Activated CD4-positive, alpha-beta T cell treated with anti-CD3 and anti-CD28 coated beads, Interleukin-2, amount 10 ng/mL, durations not matched to agents 7 days and 5 days (primary cell): ENCODE data around the gene PPM1L. TPM values are rescaled to one million over a fixed set of nuclear protein-coding genes. Genes with fewer than 3 reads are reported as not detected.
A peak's percentile ranks its signal among the peaks of the same experiment; 100 is the strongest.

Experiments
- CTCF ChIA-PET: fragments of 350-600 bp; sonication (Branson Sonifier 250); formaldehyde crosslinking; loops from one replicate; lab custom pipeline; 2021; ENCODE audit warnings: antibody characterized with exemption; lab: Charles Lee
- POLR2A ChIA-PET: fragments of 350-600 bp; sonication (Branson Sonifier 250); formaldehyde crosslinking; loops from one replicate; lab custom pipeline; 2021; ENCODE audit warnings: antibody characterized with exemption; lab: Charles Lee
- DNase-seq: peaks from one replicate; pipeline ENCODE4 v3.0.0-alpha.2; 2020
- H3K27ac Mint-ChIP-seq: one replicate; pipeline ENCODE4 v1.8.0; 2021; ENCODE audit warnings: mild to moderate bottlenecking, moderate library complexity, mixed read lengths
- H3K27me3 Mint-ChIP-seq: one replicate; pipeline ENCODE4 v1.8.0; 2021; ENCODE audit warnings: mixed read lengths
- H3K36me3 Mint-ChIP-seq: one replicate; pipeline ENCODE4 v1.8.0; 2021; ENCODE audit warnings: low read depth, mixed read lengths
- H3K4me1 Mint-ChIP-seq: one replicate; pipeline ENCODE4 v1.8.0; 2021; ENCODE audit warnings: mixed read lengths
- H3K4me3 Mint-ChIP-seq: one replicate; pipeline ENCODE4 v1.8.0; 2021; ENCODE audit warnings: mild to moderate bottlenecking, moderate library complexity, mixed read lengths
- H3K9me3 Mint-ChIP-seq: one replicate; pipeline ENCODE4 v1.8.0; 2021; ENCODE audit warnings: mixed read lengths
- total RNA-seq, 2 experiments: library from RNA; stranded (reverse); gene quantifications; one replicate each; pipeline ENCODE4 v1.2.3, GENCODE V29; 2021

PPM1L gene
- total RNA-seq, 2 experiments from 2014 or later: 5.4 to 5.8 TPM

- ChIA-PET POLR2A (no interaction called here), CTCF (no interaction called here)
- H3K27me3 Mint-ChIP-seq: peaks cover 1% of the 10 kb centered on the region
- no peak for DNase-seq
- peak overlapping the region; percentile 11 for H3K27ac Mint-ChIP-seq
- no peak overlapping the region for H3K4me3 Mint-ChIP-seq
- H3K36me3 Mint-ChIP-seq: no peaks in the 10 kb centered on the region
- H3K4me1 Mint-ChIP-seq: peaks cover 48% of the 10 kb centered on the region
- peaks cover 2% of the 10 kb centered on the region for H3K9me3 Mint-ChIP-seq
Measured at GRCh38 chr3:161069511-161070251, 313.6 kb downstream of the PPM1L start.

GRCh38 chr3:161070252-161070930 lies 314.4 kb downstream of the PPM1L start:
- H3K27ac Mint-ChIP-seq: no peak overlapping the region
- POLR2A ChIA-PET: no interaction called here
- peaks cover 48% of the 10 kb centered on the region for H3K4me1 Mint-ChIP-seq
- peaks cover 4% of the 10 kb centered on the region for H3K27me3 Mint-ChIP-seq
- H3K9me3 Mint-ChIP-seq: peaks cover 2% of the 10 kb centered on the region
- DNase-seq: no peak
- CTCF ChIA-PET: no interaction called here
- no peaks in the 10 kb centered on the region for H3K36me3 Mint-ChIP-seq
- no peak overlapping the region for H3K4me3 Mint-ChIP-seq

- Mint-ChIP-seq H3K4me1 (peaks cover 48% of the 10 kb centered on the region), H3K27ac (no peak overlapping the region), H3K27me3 (peaks cover 5% of the 10 kb centered on the region), H3K4me3 (no peak overlapping the region), H3K36me3 (no peaks in the 10 kb centered on the region), H3K9me3 (peaks cover 2% of the 10 kb centered on the region)
- CTCF ChIA-PET: no interaction called here
- DNase-seq: no peak
- POLR2A ChIA-PET: no interaction called here
Measured at GRCh38 chr3:161070980-161071663, 315.1 kb downstream of the PPM1L start.

GRCh38 chr3:161072211-161072621 lies 316.2 kb downstream of the PPM1L start:
- DNase-seq: no peak
- H3K27ac Mint-ChIP-seq: peak overlapping the region; percentile 44
- H3K36me3 Mint-ChIP-seq: no peaks in the 10 kb centered on the region
- ChIA-PET POLR2A (no interaction called here), CTCF (no interaction called here)
- peaks cover 49% of the 10 kb centered on the region for H3K4me1 Mint-ChIP-seq
- H3K27me3 Mint-ChIP-seq: peaks cover 10% of the 10 kb centered on the region
- peaks cover 2% of the 10 kb centered on the region for H3K9me3 Mint-ChIP-seq
- H3K4me3 Mint-ChIP-seq: no peak overlapping the region

- H3K4me1 Mint-ChIP-seq: peaks cover 48% of the 10 kb centered on the region
- ChIA-PET CTCF (no interaction called here), POLR2A (no interaction called here)
- peaks cover 10% of the 10 kb centered on the region for H3K27me3 Mint-ChIP-seq
- peaks cover 2% of the 10 kb centered on the region for H3K9me3 Mint-ChIP-seq
- no peak for DNase-seq
- peak overlapping the region; percentile 44 for H3K27ac Mint-ChIP-seq
- peak overlapping the region; percentile 3 for H3K4me3 Mint-ChIP-seq
- no peaks in the 10 kb centered on the region for H3K36me3 Mint-ChIP-seq
Measured at GRCh38 chr3:161072751-161073150, 316.7 kb downstream of the PPM1L start.

- peaks cover 51% of the 10 kb centered on the region for H3K4me1 Mint-ChIP-seq
- POLR2A ChIA-PET: no interaction called here
- DNase-seq: no peak
- CTCF ChIA-PET: no interaction called here
- peaks cover 10% of the 10 kb centered on the region for H3K27me3 Mint-ChIP-seq
- H3K36me3 Mint-ChIP-seq: no peaks in the 10 kb centered on the region
- peaks cover 2% of the 10 kb centered on the region for H3K9me3 Mint-ChIP-seq
- no peak overlapping the region for H3K27ac Mint-ChIP-seq
- H3K4me3 Mint-ChIP-seq: no peak overlapping the region
Measured at GRCh38 chr3:161073181-161073580, 317.1 kb downstream of the PPM1L start.

- H3K27me3 Mint-ChIP-seq: no peaks in the 10 kb centered on the region
- no peak for DNase-seq
- POLR2A ChIA-PET: no interaction called here
- H3K9me3 Mint-ChIP-seq: no peaks in the 10 kb centered on the region
- H3K4me3 Mint-ChIP-seq: no peak overlapping the region
- H3K27ac Mint-ChIP-seq: peak overlapping the region; percentile 3
- CTCF ChIA-PET: no interaction called here
- H3K4me1 Mint-ChIP-seq: peaks cover 28% of the 10 kb centered on the region
- H3K36me3 Mint-ChIP-seq: no peaks in the 10 kb centered on the region
Measured at GRCh38 chr3:161081633-161082032, 325.6 kb downstream of the PPM1L start.

GRCh38 chr3:161082063-161082462 lies 326.0 kb downstream of the PPM1L start:
- peaks cover 25% of the 10 kb centered on the region for H3K4me1 Mint-ChIP-seq
- ChIA-PET POLR2A (no interaction called here), CTCF (no interaction called here)
- no peaks in the 10 kb centered on the region for H3K9me3 Mint-ChIP-seq
- H3K4me3 Mint-ChIP-seq: no peak overlapping the region
- H3K36me3 Mint-ChIP-seq: no peaks in the 10 kb centered on the region
- DNase-seq: no peak
- no peaks in the 10 kb centered on the region for H3K27me3 Mint-ChIP-seq
- H3K27ac Mint-ChIP-seq: no peak overlapping the region

- POLR2A ChIA-PET: no interaction called here
- Mint-ChIP-seq H3K4me3 (no peak overlapping the region), H3K9me3 (no peaks in the 10 kb centered on the region), H3K27me3 (no peaks in the 10 kb centered on the region), H3K36me3 (no peaks in the 10 kb centered on the region), H3K4me1 (peaks cover 17% of the 10 kb centered on the region), H3K27ac (no peak overlapping the region)
- DNase-seq: no peak
- CTCF ChIA-PET: no interaction called here
Measured at GRCh38 chr3:161083131-161083530, 327.1 kb downstream of the PPM1L start.

GRCh38 chr3:161084277-161084676 lies 328.2 kb downstream of the PPM1L start:
- no peaks in the 10 kb centered on the region for H3K27me3 Mint-ChIP-seq
- H3K4me3 Mint-ChIP-seq: no peak overlapping the region
- DNase-seq: no peak
- H3K4me1 Mint-ChIP-seq: peaks cover 17% of the 10 kb centered on the region
- ChIA-PET POLR2A (no interaction called here), CTCF (no interaction called here)
- H3K27ac Mint-ChIP-seq: no peak overlapping the region
- H3K9me3 Mint-ChIP-seq: no peaks in the 10 kb centered on the region
- H3K36me3 Mint-ChIP-seq: peaks cover 2% of the 10 kb centered on the region

GRCh38 chr3:161093895-161094294 lies 337.9 kb downstream of the PPM1L start:
- POLR2A ChIA-PET: no interaction called here
- CTCF ChIA-PET: no interaction called here

GRCh38 chr3:161096771-161097367 lies 340.8 kb downstream of the PPM1L start:
- Mint-ChIP-seq H3K4me1 (no peaks in the 10 kb centered on the region), H3K9me3 (no peaks in the 10 kb centered on the region), H3K27ac (no peak overlapping the region), H3K4me3 (no peak overlapping the region), H3K27me3 (peaks cover 6% of the 10 kb centered on the region), H3K36me3 (peaks cover 4% of the 10 kb centered on the region)
- ChIA-PET CTCF (interaction anchor here (0.6 to 0.8 kb wide), 2 partner anchors 178 to 382 kb away, joined by 3 to 4 read pairs; no protein-coding TSS in a partner anchor), POLR2A (no interaction called here)
- DNase-seq: peak; percentile 39

More at GRCh38 chr3:161093895-161094294, 337.9 kb downstream of the PPM1L start:
- Mint-ChIP-seq H3K9me3 (no peaks in the 10 kb centered on the region), H3K36me3 (peaks cover 2% of the 10 kb centered on the region), H3K4me3 (no peak overlapping the region), H3K4me1 (no peaks in the 10 kb centered on the region), H3K27ac (no peak overlapping the region), H3K27me3 (no peaks in the 10 kb centered on the region)
- DNase-seq: no peak

- Mint-ChIP-seq H3K27ac (no peak overlapping the region), H3K27me3 (peaks cover 24% of the 10 kb centered on the region), H3K9me3 (no peaks in the 10 kb centered on the region), H3K36me3 (peaks cover 6% of the 10 kb centered on the region), H3K4me1 (peaks cover 10% of the 10 kb centered on the region), H3K4me3 (no peak overlapping the region)
- ChIA-PET POLR2A (no interaction called here), CTCF (no interaction called here)
- DNase-seq: no peak
Measured at GRCh38 chr3:161100994-161101393, 345.0 kb downstream of the PPM1L start.
